Endothelial cell of umbilical vein (primary cell): ENCODE data around the gene CEP63. TPM values are rescaled to one million over a fixed set of nuclear protein-coding genes. Genes with fewer than 3 reads are reported as not detected.

Source experiments
- BruUV-seq: library from RNA; stranded (reverse); fragments of 400-500 nt; replicated peaks from 2 replicates; lab custom pipeline; 2021; lab: Mats Ljungman, UMichigan
- CTCF ChIA-PET: fragments of 300-600, 350-600 bp; sonication (Branson Sonifier 250); formaldehyde crosslinking; loops from one replicate; lab custom pipeline; 2021; ENCODE audit warnings: antibody characterized with exemption, inconsistent platforms; lab: Charles Lee
- POLR2A ChIA-PET: fragments of 300-600, 350-600 bp; sonication (Branson Sonifier 250); formaldehyde crosslinking; loops from one replicate; lab custom pipeline; 2021; ENCODE audit warnings: antibody characterized with exemption, inconsistent platforms; lab: Charles Lee
- DNase-seq: peaks from one replicate; pipeline ENCODE4 v3.0.0-alpha.2; 2011; ENCODE audit warnings: low read depth, low spot score
- FAIRE-seq: peaks from 2 replicates; lab custom pipeline; 2011; peaks lifted over from hg19 to GRCh38; lab: Jason Lieb, UNC
- H2AFZ ChIP-seq: 2 replicates; pipeline ENCODE4 v1.6.0; 2012; ENCODE audit warnings: low read depth, low read length, control low read depth, inconsistent platforms
- H3K27ac ChIP-seq: 2 replicates; pipeline ENCODE4 v1.5.1; 2011; ENCODE audit warnings: low read depth, mild to moderate bottlenecking, control low read depth, low read length, moderate library complexity; ENCODE audit not compliant: insufficient read depth
- H3K27me3 ChIP-seq, 2 experiments: 2 replicates each; pipeline versions ENCODE4 v1.6.0 to v1.6.1; 2011; ENCODE audit warnings: low read length in 2 of 2, mixed read lengths in 1 of 2; ENCODE audit not compliant: control insufficient read depth in 2 of 2, insufficient read depth in 2 of 2
- H3K36me3 ChIP-seq, 2 experiments: 2 replicates in 1 of 2; 3 replicates in 1 of 2; pipeline ENCODE4 v1.5.1; 2011; ENCODE audit warnings: low read length in 2 of 2, mild to moderate bottlenecking in 1 of 2, moderate library complexity in 1 of 2; ENCODE audit not compliant: control insufficient read depth in 2 of 2, insufficient read depth in 2 of 2; ENCODE audit errors: extremely low read depth in 1 of 2
- H3K4me1 ChIP-seq: 3 replicates; pipeline ENCODE4 v1.5.1; 2011; ENCODE audit warnings: mild to moderate bottlenecking, low read length; ENCODE audit not compliant: control insufficient read depth, insufficient read depth; ENCODE audit errors: extremely low read depth
- H3K4me2 ChIP-seq: 2 replicates; pipeline ENCODE4 v1.6.1; 2011; ENCODE audit warnings: low read length, control low read depth, mixed read lengths; ENCODE audit not compliant: insufficient read depth
- H3K4me3 ChIP-seq, 3 experiments: fragments of 200-600 bp in 1 of 3; sonication (generic), shearing (Covaris generic) in 1 of 3; replicated peaks in 1 of 3; 2 replicates each; pipeline ENCODE4 v1.5.1; 2011 to 2016; ENCODE audit warnings: control low read depth in 3 of 3, low read length in 3 of 3, mild to moderate bottlenecking in 2 of 3, inconsistent platforms in 1 of 3, low read depth in 1 of 3, moderate library complexity in 1 of 3; ENCODE audit not compliant: insufficient read depth in 1 of 3
- H3K79me2 ChIP-seq: 2 replicates; pipeline ENCODE4 v1.6.0; 2012; ENCODE audit warnings: low read length, inconsistent platforms; ENCODE audit not compliant: control insufficient read depth, insufficient read depth
- H3K9ac ChIP-seq: replicated peaks from 2 replicates; pipeline ENCODE3; 2011; ENCODE audit warnings: low read length, control low read depth; ENCODE audit not compliant: insufficient read depth; ENCODE audit errors: extremely low read depth
- H3K9me1 ChIP-seq: replicated peaks from 3 replicates; pipeline ENCODE4 v1.6.0; 2011; ENCODE audit warnings: mild to moderate bottlenecking, low read length; ENCODE audit not compliant: control insufficient read depth, insufficient read depth; ENCODE audit errors: extremely low read depth
- H3K9me3 ChIP-seq: replicated peaks from 2 replicates; pipeline ENCODE4 v1.5.1; 2012; ENCODE audit warnings: low read length, inconsistent platforms; ENCODE audit not compliant: control insufficient read depth, insufficient read depth
- H4K20me1 ChIP-seq: replicated peaks from 2 replicates; pipeline ENCODE3; 2011; ENCODE audit warnings: mild to moderate bottlenecking, low read length; ENCODE audit not compliant: control insufficient read depth, insufficient read depth; ENCODE audit errors: extremely low read depth
- EZH2 ChIP-seq: IDR thresholded peaks from 2 replicates; pipeline ENCODE4 v1.6.1; 2012; ENCODE audit warnings: borderline replicate concordance, low read depth, mild to moderate bottlenecking, moderate library complexity, low read length, inconsistent platforms; ENCODE audit not compliant: severe bottlenecking
- FOS ChIP-seq: IDR thresholded peaks from 2 replicates; pipeline ENCODE4 v1.6.1; 2011; ENCODE audit warnings: mild to moderate bottlenecking, low read length, moderate library complexity, borderline replicate concordance; ENCODE audit not compliant: insufficient read depth
- JUN ChIP-seq: IDR thresholded peaks from 2 replicates; pipeline ENCODE4 v1.6.1; 2011; ENCODE audit warnings: borderline replicate concordance, low read depth; ENCODE audit not compliant: insufficient read length, insufficient read depth
- MYC ChIP-seq: IDR thresholded peaks from one replicate; pipeline ENCODE4 v1.6.1; 2011; ENCODE audit warnings: mild to moderate bottlenecking, low read depth, low read length
- POLR2A ChIP-seq: IDR thresholded peaks from 2 replicates; pipeline ENCODE4 v1.6.1; 2012; ENCODE audit warnings: low read depth, mild to moderate bottlenecking, control low read depth, low read length
- POLR2AphosphoS5 ChIP-seq: IDR thresholded peaks from 2 replicates; pipeline ENCODE4 v1.6.1; 2012; ENCODE audit warnings: low read depth, mild to moderate bottlenecking, control low read depth, low read length, moderate library complexity; ENCODE audit not compliant: insufficient read depth
- dilution Hi-C: fragments of 300-500 bp; cut with MboI; formaldehyde crosslinking; loops from one replicate; pipeline ENCODE4 v1.15.0; 2019; ENCODE audit warnings: low sequenced_read_pairs; ENCODE audit not compliant: extremely low pct_ligation_motif_present
- intact Hi-C: fragments of 100-400 bp; cut with micrococcal nuclease; formaldehyde crosslinking; loops from one replicate; pipeline ENCODE4 v1.10.0; 2022
- polyA plus RNA-seq, 4 experiments: library from polyadenylated mRNA; depleted of rRNA in 3 of 4; stranded (reverse) in 3 of 4; unstranded in 1 of 4; fragments of >200 nt; gene quantifications; 2 replicates each; pipeline versions ENCODE4 v1.2.1 to v1.2.3, GENCODE V29; 2011 to 2012; ENCODE audit warnings: missing spikeins in 1 of 4
- total RNA-seq: library from RNA; stranded (reverse); gene quantifications from 2 replicates; pipeline ENCODE4 v1.2.3, GENCODE V29; 2021
- TF ChIP-seq, protein P1 (sequence below), 2 donors: IDR thresholded peaks; 1 replicate in 1 of 2; 2 replicates in 1 of 2; pipeline ENCODE4 v1.5.1; 2011; ENCODE audit warnings: low read length in 2 of 2, mild to moderate bottlenecking in 2 of 2, moderate library complexity in 2 of 2, control low read depth in 1 of 2, inconsistent platforms in 1 of 2, low read depth in 1 of 2; ENCODE audit not compliant: insufficient read depth in 1 of 2; ENCODE audit errors: extremely low read depth in 1 of 2

The CEP63 gene
- total and polyA plus RNA-seq, 2 donors (not counting 3 experiments of a cell fraction or from before 2014, with no cell fraction given): 5.7 to 29.4 TPM

- CTCF ChIA-PET: interaction anchor here (1.0 kb wide), 1 partner anchor 10 kb away, joined by 4 read pairs; no protein-coding TSS in a partner anchor
- no peaks in the 10 kb centered on the region for H4K20me1 ChIP-seq
- peaks cover 2% of the 10 kb centered on the region for H3K79me2 ChIP-seq
- H3K4me1 ChIP-seq: no peaks in the 10 kb centered on the region
- TF ChIP-seq, protein P1, sequence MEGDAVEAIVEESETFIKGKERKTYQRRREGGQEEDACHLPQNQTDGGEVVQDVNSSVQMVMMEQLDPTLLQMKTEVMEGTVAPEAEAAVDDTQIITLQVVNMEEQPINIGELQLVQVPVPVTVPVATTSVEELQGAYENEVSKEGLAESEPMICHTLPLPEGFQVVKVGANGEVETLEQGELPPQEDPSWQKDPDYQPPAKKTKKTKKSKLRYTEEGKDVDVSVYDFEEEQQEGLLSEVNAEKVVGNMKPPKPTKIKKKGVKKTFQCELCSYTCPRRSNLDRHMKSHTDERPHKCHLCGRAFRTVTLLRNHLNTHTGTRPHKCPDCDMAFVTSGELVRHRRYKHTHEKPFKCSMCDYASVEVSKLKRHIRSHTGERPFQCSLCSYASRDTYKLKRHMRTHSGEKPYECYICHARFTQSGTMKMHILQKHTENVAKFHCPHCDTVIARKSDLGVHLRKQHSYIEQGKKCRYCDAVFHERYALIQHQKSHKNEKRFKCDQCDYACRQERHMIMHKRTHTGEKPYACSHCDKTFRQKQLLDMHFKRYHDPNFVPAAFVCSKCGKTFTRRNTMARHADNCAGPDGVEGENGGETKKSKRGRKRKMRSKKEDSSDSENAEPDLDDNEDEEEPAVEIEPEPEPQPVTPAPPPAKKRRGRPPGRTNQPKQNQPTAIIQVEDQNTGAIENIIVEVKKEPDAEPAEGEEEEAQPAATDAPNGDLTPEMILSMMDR (IDR thresholded peaks at IDR 0.05; ENCODE audit: extremely low read depth in 1 of 2, insufficient read depth in 1 of 2, low read depth in 1 of 2, low read length in 2 of 2): no peak
- no peak for TF ChIP-seq JUN
- TF ChIP-seq POLR2A: no peak
- no peak for TF ChIP-seq FOS
- no peak for TF ChIP-seq MYC
- no TSS peak for BruUV-seq
- intact Hi-C loops (no loop called here), dilution Hi-C loops (no loop called here)
- no peaks in the 10 kb centered on the region for H3K27me3 ChIP-seq
- no peak overlapping the region for H3K4me2 ChIP-seq
- no peaks in the 10 kb centered on the region for H3K9me1 ChIP-seq
- H3K9me3 ChIP-seq: no peaks in the 10 kb centered on the region
- no peaks in the 10 kb centered on the region for H3K36me3 ChIP-seq
- no peak overlapping the region for H3K9ac ChIP-seq
- no peak overlapping the region for H3K4me3 ChIP-seq
- DNase-seq (no peak), FAIRE-seq (no peak)
- no peak overlapping the region for H2AFZ ChIP-seq
- POLR2A ChIA-PET: no interaction called here
- H3K27ac ChIP-seq: no peak overlapping the region
Measured at GRCh38 chr3:134525293-134525692, 39.4 kb downstream of the CEP63 start.

DNA sequence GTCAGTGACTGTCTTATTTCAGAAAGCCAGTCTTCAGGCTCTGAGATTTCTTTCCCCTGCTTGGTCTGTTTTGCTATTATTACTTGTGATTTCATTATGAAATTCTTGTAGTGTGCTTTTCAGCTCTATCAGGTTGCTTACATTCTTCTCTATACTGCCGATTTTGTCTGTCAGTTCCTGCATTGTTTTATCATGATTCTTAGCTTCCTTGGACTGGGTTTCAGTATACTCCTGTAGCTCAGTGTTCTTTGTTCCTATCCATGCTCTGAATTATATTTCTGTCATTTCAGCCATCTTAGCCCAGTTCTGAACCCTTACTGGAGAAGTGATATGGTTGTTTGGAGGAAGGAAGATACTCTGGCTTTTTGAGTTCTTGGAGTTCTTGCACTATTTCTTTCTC is 40.5 kb downstream of the CEP63 start:
- no peak overlapping the region for H3K9ac ChIP-seq
- no peak for FAIRE-seq
- intact Hi-C loops: no loop called here
- no peaks in the 10 kb centered on the region for H3K36me3 ChIP-seq
- no peak overlapping the region for H2AFZ ChIP-seq
- H3K27me3 ChIP-seq: no peaks in the 10 kb centered on the region
- ChIA-PET POLR2A (no interaction called here), CTCF (no interaction called here)
- H3K9me1 ChIP-seq: no peaks in the 10 kb centered on the region
- no peak for DNase-seq
- peaks cover 2% of the 10 kb centered on the region for H3K79me2 ChIP-seq
- H3K4me3 ChIP-seq: no peak overlapping the region
- TF ChIP-seq EZH2: no peak
- TF ChIP-seq, protein P1 (IDR thresholded peaks at IDR 0.05; ENCODE audit: extremely low read depth in 1 of 2, insufficient read depth in 1 of 2, low read depth in 1 of 2, low read length in 2 of 2): no peak
- TF ChIP-seq POLR2A: no peak
- no peak for TF ChIP-seq FOS
- no peak for TF ChIP-seq POLR2AphosphoS5
- TF ChIP-seq MYC: no peak
- no peak for TF ChIP-seq JUN
- dilution Hi-C loops: no loop called here
- H4K20me1 ChIP-seq: no peaks in the 10 kb centered on the region
- H3K4me2 ChIP-seq: no peak overlapping the region
- H3K4me1 ChIP-seq: no peaks in the 10 kb centered on the region
- H3K27ac ChIP-seq: no peak overlapping the region
- no peaks in the 10 kb centered on the region for H3K9me3 ChIP-seq
- no TSS peak for BruUV-seq
